Upper lobe of left lung (tissue), 4 donors: Measurements from ENCODE around the gene SQSTM1.

Source experiments
- CTCF ChIP-seq, 6 experiments: fragments of 450-650 bp in 4 of 6; fragments of 200-600 bp in 2 of 6; sonication (generic) in 2 of 6; IDR thresholded peaks; one replicate each; pipeline ENCODE4 v1.5.1; 2016 to 2019; ENCODE audit warnings: antibody characterized with exemption in 6 of 6
- POLR2AphosphoS5 ChIP-seq, 2 donors: sonication (generic); formaldehyde crosslinking; IDR thresholded peaks; one replicate each; pipeline ENCODE4 v1.5.1; 2017; ENCODE audit warnings: antibody characterized with exemption in 2 of 2

- TF ChIP-seq CTCF (IDR thresholded peaks at IDR 0.05) (no peak), POLR2AphosphoS5 (IDR thresholded peaks at IDR 0.05) (peak in 1 of 2 donors; percentile 49)
Observed at GRCh38 chr5:179836225-179837019, 15.7 kb downstream of the SQSTM1 start.
